ENCODE data around the gene NAB1. TPM values are rescaled to one million over a fixed set of nuclear protein-coding genes. Genes with fewer than 3 reads are reported as not detected.

Gene NAB1, protein sequence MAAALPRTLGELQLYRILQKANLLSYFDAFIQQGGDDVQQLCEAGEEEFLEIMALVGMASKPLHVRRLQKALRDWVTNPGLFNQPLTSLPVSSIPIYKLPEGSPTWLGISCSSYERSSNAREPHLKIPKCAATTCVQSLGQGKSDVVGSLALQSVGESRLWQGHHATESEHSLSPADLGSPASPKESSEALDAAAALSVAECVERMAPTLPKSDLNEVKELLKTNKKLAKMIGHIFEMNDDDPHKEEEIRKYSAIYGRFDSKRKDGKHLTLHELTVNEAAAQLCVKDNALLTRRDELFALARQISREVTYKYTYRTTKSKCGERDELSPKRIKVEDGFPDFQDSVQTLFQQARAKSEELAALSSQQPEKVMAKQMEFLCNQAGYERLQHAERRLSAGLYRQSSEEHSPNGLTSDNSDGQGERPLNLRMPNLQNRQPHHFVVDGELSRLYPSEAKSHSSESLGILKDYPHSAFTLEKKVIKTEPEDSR
- 17.0 and 22.9 TPM in 2 replicates for total RNA-seq (2021)
- Bru-seq, nascent RNA = percentile 70 among the genes with signal in this experiment
- BruChase-seq, experiment 1, labeled RNA remaining after a 2-hour chase = percentile 82 among the genes with signal in this experiment
- percentile 79 among the genes with signal in this experiment for BruChase-seq, experiment 2, labeled RNA remaining after a 6-hour chase
- long read RNA-seq, partial matches to known transcripts = 1 of 3 reads
- long read RNA-seq, other reads (novel, unspliced or antisense) = 2 of 3 reads

DNA sequence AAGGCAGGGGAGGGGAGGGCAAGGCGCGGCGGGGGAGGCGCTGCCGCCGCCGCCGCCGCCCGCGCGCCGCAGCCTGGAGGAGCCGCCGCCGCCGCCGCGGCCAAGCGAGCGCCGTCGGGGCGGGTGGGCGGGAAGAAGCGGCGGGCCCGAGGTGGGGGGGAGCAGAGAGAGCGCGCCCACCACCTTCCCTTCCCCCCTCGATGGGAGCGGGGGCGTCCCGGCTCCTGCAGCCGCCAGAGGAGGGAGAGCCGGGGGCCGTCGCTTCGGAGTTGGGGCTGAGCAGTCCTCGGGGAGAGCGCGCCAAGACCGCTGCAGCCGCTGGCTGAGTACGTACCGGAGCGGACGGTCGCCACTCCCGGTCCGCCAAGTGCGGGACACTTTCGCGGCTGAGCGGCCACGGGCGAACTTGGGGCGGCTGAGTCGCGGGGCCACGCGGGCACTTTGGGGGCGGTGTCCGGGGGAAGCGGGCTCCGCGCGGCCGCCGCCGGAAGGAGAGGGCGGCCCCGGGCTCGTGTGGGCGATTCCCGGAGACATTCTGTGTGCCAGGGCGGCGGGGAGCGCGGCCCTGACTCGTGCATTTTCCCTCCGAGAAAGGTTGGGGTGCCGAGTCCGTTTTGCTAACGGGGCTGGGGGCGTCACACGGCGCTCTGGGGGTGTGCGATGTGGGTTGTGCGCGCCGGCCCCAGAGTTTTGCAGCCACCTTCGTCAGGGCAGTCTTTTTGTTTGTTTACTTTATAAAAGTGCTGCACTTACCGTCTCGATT is at the start of gene NAB1:
Gene NAB1, plus strand, starts transcription at position 49 of the 763 bp plus-strand sequence. CDS start 10,094 bp downstream, outside the sequence.
- CTCF ChIA-PET = no interaction called here
- H3K27ac ChIP-seq = peak within 1 kb of the TSS; percentile 51
- H2AFZ ChIP-seq = peak within 1 kb of the TSS; percentile 93
- H3K4me2 ChIP-seq = peak within 1 kb of the TSS; percentile 96
- no peaks in the 10 kb centered on the region for H3K9me2 ChIP-seq (ENCODE audit: insufficient read depth)
- no peaks in the 10 kb centered on the region for H4K20me1 ChIP-seq (ENCODE audit: insufficient read depth)
- intact Hi-C loops (cut with micrococcal nuclease; ENCODE audit: unreplicated experiment) = loop anchor here (5.0 to 10.0 kb wide), 2 partner anchors 42 to 114 kb away; partner anchors contain the start of gene NEMP2
- BruUV-seq (replicated peaks) = no TSS peak
- no peak for TF ChIP-seq CTCF (conservative IDR thresholded peaks at IDR 0.05)
- no peak for TF ChIP-seq EZH2 (IDR thresholded peaks at IDR 0.05; ENCODE audit: low read depth)
- peak within 1 kb of the TSS; percentile 84 for H3K4me3 ChIP-seq
- H3K36me3 ChIP-seq (ENCODE audit: low read depth) = no peaks in the 10 kb centered on the region
- H3K9me3 ChIP-seq (ENCODE audit: insufficient read depth, low read depth) = no peaks in the 10 kb centered on the region
- POLR2A ChIA-PET (ENCODE audit: unreplicated experiment) = no interaction called here
- peaks cover 12% of the 10 kb centered on the region; the same call in 1 of the 2 replicates for H3F3A ChIP-seq (ENCODE audit: insufficient read depth, low read depth)
- no peaks in the 10 kb centered on the region for H3K27me3 ChIP-seq (ENCODE audit: insufficient read depth, low read depth)
- peaks cover 13% of the 10 kb centered on the region for H3K4me1 ChIP-seq (replicated peaks; ENCODE audit: insufficient read depth)
- DNase-seq = peak in 1 of 2 experiments; percentile 40
- H3K79me2 ChIP-seq (ENCODE audit: low read depth) = peaks cover 37% of the 10 kb centered on the region

DNA sequence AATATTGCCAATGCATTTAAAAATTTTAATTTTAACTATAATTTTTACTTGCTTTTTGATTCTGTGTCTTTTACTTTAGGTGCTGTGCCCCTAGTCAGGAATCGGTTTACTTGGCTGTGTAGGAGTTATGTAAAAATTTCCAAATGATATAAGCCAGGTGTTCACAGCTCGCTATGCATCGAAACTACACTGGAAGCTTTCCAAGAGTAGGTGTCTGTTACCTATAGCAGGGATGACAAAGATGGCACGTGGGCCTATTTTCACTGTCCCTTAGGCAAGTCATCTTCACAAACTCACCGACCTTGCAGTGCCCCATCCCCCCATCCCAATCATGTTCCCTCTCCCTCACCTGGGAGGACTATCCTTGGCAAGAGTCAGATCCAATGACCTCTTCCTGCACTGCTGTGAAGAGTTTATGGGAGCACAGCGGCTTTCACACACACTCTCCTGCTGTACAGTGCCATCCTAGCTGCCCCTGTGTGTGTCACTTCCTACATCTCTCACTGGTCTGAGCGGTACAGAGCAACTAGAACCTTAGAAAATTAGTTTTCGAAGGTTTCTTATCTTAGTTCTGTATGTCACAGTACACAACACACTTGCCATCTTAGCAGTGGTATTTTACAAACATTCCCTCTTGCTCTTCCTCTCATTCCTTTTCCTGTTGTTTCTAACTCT is 49.2 kb upstream of the NAB1 start:
- Histone ChIP-seq H3K27me3 (ENCODE audit: insufficient read depth, low read depth) (no peaks in the 10 kb centered on the region), H3K9me2 (ENCODE audit: insufficient read depth) (no peaks in the 10 kb centered on the region), H3K4me2 (no peak overlapping the region), H3K79me2 (ENCODE audit: low read depth) (no peaks in the 10 kb centered on the region), H3K27ac (no peak overlapping the region), H3K4me3 (no peak overlapping the region), H3K4me1 (replicated peaks; ENCODE audit: insufficient read depth) (no peaks in the 10 kb centered on the region), H3K9me3 (ENCODE audit: insufficient read depth, low read depth) (no peaks in the 10 kb centered on the region), H4K20me1 (ENCODE audit: insufficient read depth) (no peaks in the 10 kb centered on the region), H2AFZ (no peak overlapping the region), H3F3A (ENCODE audit: insufficient read depth, low read depth) (no peaks in the 10 kb centered on the region), H3K36me3 (ENCODE audit: low read depth) (no peaks in the 10 kb centered on the region)
- DNase-seq = no peak
- POLR2A ChIA-PET (ENCODE audit: unreplicated experiment) = no interaction called here
- CTCF ChIA-PET = no interaction called here
- TF ChIP-seq CTCF (conservative IDR thresholded peaks at IDR 0.05) (no peak), EZH2 (IDR thresholded peaks at IDR 0.05; ENCODE audit: low read depth) (no peak)
- BruUV-seq (replicated peaks) = no TSS peak
- intact Hi-C loops (cut with micrococcal nuclease; ENCODE audit: unreplicated experiment) = no loop called here

Data from PC-9 (cell line).